K562 (cell line): Measurements from ENCODE around the gene ALDH7A1. TPM values are rescaled to one million over a fixed set of nuclear protein-coding genes. Genes with fewer than 3 reads are reported as not detected.

Source experiments
- BRD9 ChIP-seq: fragments of 450-650 bp; IDR thresholded peaks from 2 replicates; pipeline ENCODE4 v1.6.1; 2018; ENCODE audit warnings: low read depth; ENCODE audit not compliant: partially characterized antibody
- DACH1 ChIP-seq: fragments of 450-650 bp; IDR thresholded peaks from 2 replicates; pipeline ENCODE4 v1.6.1; 2018; ENCODE audit not compliant: partially characterized antibody
- ERF ChIP-seq: fragments of 450-650 bp; formaldehyde crosslinking; IDR thresholded peaks from 2 replicates; pipeline ENCODE4 v1.4.0; 2020; ENCODE audit warnings: mild to moderate bottlenecking, mixed read lengths
- FOXA3 ChIP-seq, 2 experiments: fragments of 450-650 bp in 1 of 2; sonication (generic) in 1 of 2; formaldehyde crosslinking; IDR thresholded peaks in 1 of 2; conservative IDR thresholded peaks in 1 of 2; 2 replicates each; pipeline versions ENCODE4 v1.4.0 to v1.8.0; 2020 to 2022; ENCODE audit warnings: mild to moderate bottlenecking in 2 of 2, missing genetic modification reagents in 1 of 2
- FOXM1 ChIP-seq, 2 experiments: fragments of 450-650 bp in 1 of 2; sonication (generic) in 1 of 2; formaldehyde crosslinking in 1 of 2; IDR thresholded peaks; 2 replicates each; pipeline versions ENCODE4 v1.6.1 to v1.9.0; 2017 to 2022; ENCODE audit warnings: low read depth in 2 of 2, mild to moderate bottlenecking in 2 of 2, missing genetic modification reagents in 1 of 2, moderate library complexity in 1 of 2
- GATAD2A ChIP-seq: fragments of 450-650 bp; IDR thresholded peaks from 2 replicates; pipeline ENCODE4 v1.6.1; 2017
- MEIS2 ChIP-seq: fragments of 450-650 bp; IDR thresholded peaks from 2 replicates; pipeline ENCODE4 v1.6.1; 2014; ENCODE audit warnings: mild to moderate bottlenecking; ENCODE audit not compliant: partially characterized antibody
- POLR2G ChIP-seq: fragments of 200-400 bp; formaldehyde crosslinking; IDR thresholded peaks from 2 replicates; pipeline ENCODE4 v1.6.1; 2017; ENCODE audit warnings: low read depth, mild to moderate bottlenecking, antibody characterized with exemption, low read length, moderate library complexity
- RFX5 ChIP-seq: IDR thresholded peaks from 2 replicates; pipeline ENCODE4 v1.6.1; 2011; ENCODE audit warnings: low read depth, mild to moderate bottlenecking, improper control_type of control experiment, low read length
- SOX6 ChIP-seq: fragments of 450-650 bp; IDR thresholded peaks from 2 replicates; pipeline ENCODE4 v1.6.1; 2014; ENCODE audit warnings: mild to moderate bottlenecking
- polyA plus RNA-seq, 8 experiments: library from polyadenylated mRNA; depleted of rRNA in 4 of 8; stranded (reverse) in 5 of 8; unstranded in 3 of 8; fragments of >200 nt; fragmentation: Nextera tagmentation in 2 of 8; fragmentation: Illumina TruSeq in 1 of 8; extraction: Ambion mirVana in 2 of 8; extraction: Trizol in 1 of 8; gene quantifications; 2 replicates each; pipeline versions ENCODE4 v1.2.1 to v1.2.3, GENCODE V29; 2011 to 2014; ENCODE audit warnings: inconsistent platforms in 1 of 8, missing spikeins in 1 of 8
- total RNA-seq, 7 experiments: library from RNA; depleted of rRNA in 6 of 7; stranded (reverse); fragments of >200 nt in 6 of 7; fragmentation: Illumina TruSeq in 2 of 7; extraction: Trizol in 2 of 7; gene quantifications; 2 replicates each; pipeline versions ENCODE4 v1.2.1 to v1.2.3, GENCODE V29; 2011 to 2021; ENCODE audit warnings: low replicate concordance in 1 of 7
- TF ChIP-seq, protein P1 (sequence below), 2 experiments: fragments of 450-650 bp in 1 of 2; sonication (generic) in 1 of 2; formaldehyde crosslinking in 1 of 2; IDR thresholded peaks; 2 replicates each; pipeline versions ENCODE4 v1.7.1 to v1.9.0; 2016 to 2022; ENCODE audit warnings: inconsistent platforms in 1 of 2, mild to moderate bottlenecking in 1 of 2, missing genetic modification reagents in 1 of 2
- TF ChIP-seq, protein P2 (sequence below): IDR thresholded peaks from 2 replicates; pipeline ENCODE4 v1.6.1; 2011; ENCODE audit warnings: borderline replicate concordance, low read depth, mild to moderate bottlenecking, moderate library complexity, low read length; ENCODE audit not compliant: insufficient read depth, poor library complexity, severe bottlenecking
- TF ChIP-seq, protein P3 (sequence below): sonication (generic); IDR thresholded peaks from 2 replicates; pipeline ENCODE4 v1.6.1; 2016

The ALDH7A1 gene
- total and polyA plus RNA-seq, 9 of the 15 experiments (the other 6 are each of a cell fraction or from before 2014, with no cell fraction given), result 0.04 to 0.49 TPM; not detected in 7

DNA sequence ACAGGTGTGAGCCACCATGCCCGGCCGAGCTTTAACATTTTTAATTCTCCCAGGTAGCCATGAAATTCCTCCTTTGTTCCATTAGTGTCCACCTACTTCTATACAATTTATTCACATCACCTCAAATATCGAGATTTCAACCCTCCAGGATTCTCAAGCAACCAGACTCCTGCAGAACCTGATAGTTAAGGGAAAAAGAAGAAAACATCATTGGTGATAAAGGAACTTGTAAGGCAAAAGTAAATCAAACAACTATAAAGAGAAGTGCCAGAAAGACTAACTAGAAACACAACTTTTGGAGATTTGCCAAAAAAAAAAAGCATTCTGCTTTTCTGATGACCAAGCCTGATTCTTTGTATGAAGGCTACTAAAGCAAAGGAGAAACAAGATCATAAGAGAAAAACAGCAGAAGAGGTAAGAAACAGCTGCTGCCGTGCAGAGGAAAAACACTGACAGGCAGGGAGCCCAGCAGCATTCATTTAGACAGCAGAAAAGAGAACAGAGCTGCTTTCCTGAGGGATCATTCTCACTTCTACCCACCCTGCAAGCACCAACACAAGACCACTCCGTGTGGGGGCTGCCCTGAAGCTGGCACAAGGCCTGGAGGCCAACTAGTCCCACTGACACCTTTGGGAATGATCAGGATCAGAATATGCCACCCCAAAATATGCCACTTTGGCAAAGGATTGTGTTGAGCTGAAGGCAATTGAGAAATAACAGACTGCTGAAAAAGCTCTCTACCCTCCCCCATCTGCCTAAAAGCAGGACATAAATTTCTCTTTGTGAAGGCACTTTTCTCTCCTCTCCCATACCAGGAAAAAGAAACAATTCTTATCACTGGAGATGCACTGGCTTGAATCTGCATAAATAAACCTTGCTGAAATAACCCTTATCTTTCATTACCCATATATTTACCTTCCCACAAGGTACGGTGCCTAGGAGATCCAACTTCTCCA lies 75.1 kb downstream of the ALDH7A1 start (continued):
- TF ChIP-seq, protein P1, sequence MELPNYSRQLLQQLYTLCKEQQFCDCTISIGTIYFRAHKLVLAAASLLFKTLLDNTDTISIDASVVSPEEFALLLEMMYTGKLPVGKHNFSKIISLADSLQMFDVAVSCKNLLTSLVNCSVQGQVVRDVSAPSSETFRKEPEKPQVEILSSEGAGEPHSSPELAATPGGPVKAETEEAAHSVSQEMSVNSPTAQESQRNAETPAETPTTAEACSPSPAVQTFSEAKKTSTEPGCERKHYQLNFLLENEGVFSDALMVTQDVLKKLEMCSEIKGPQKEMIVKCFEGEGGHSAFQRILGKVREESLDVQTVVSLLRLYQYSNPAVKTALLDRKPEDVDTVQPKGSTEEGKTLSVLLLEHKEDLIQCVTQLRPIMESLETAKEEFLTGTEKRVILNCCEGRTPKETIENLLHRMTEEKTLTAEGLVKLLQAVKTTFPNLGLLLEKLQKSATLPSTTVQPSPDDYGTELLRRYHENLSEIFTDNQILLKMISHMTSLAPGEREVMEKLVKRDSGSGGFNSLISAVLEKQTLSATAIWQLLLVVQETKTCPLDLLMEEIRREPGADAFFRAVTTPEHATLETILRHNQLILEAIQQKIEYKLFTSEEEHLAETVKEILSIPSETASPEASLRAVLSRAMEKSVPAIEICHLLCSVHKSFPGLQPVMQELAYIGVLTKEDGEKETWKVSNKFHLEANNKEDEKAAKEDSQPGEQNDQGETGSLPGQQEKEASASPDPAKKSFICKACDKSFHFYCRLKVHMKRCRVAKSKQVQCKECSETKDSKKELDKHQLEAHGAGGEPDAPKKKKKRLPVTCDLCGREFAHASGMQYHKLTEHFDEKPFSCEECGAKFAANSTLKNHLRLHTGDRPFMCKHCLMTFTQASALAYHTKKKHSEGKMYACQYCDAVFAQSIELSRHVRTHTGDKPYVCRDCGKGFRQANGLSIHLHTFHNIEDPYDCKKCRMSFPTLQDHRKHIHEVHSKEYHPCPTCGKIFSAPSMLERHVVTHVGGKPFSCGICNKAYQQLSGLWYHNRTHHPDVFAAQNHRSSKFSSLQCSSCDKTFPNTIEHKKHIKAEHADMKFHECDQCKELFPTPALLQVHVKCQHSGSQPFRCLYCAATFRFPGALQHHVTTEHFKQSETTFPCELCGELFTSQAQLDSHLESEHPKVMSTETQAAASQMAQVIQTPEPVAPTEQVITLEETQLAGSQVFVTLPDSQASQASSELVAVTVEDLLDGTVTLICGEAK (IDR thresholded peaks at IDR 0.05), result 0 out of 2 replicates have a peak, but pooled peaks have one; percentile 37
- TF ChIP-seq, protein P1 (CRISPR knock-in tag; IDR thresholded peaks at IDR 0.05), result no peak
- no peak for TF ChIP-seq POLR2G
- TF ChIP-seq, protein P2, sequence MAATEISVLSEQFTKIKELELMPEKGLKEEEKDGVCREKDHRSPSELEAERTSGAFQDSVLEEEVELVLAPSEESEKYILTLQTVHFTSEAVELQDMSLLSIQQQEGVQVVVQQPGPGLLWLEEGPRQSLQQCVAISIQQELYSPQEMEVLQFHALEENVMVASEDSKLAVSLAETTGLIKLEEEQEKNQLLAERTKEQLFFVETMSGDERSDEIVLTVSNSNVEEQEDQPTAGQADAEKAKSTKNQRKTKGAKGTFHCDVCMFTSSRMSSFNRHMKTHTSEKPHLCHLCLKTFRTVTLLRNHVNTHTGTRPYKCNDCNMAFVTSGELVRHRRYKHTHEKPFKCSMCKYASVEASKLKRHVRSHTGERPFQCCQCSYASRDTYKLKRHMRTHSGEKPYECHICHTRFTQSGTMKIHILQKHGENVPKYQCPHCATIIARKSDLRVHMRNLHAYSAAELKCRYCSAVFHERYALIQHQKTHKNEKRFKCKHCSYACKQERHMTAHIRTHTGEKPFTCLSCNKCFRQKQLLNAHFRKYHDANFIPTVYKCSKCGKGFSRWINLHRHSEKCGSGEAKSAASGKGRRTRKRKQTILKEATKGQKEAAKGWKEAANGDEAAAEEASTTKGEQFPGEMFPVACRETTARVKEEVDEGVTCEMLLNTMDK, result no peak
- TF ChIP-seq DACH1, result peak; percentile 41
- peak in 1 of 2 experiments; percentile 55; a peak in 1 of 4 replicates for TF ChIP-seq FOXA3 (CRISPR knock-in tag; conservative IDR thresholded peaks at IDR 0.05 in 1 of 2, IDR thresholded peaks at IDR 0.05 in 1 of 2)
- peak; percentile 95 for TF ChIP-seq MEIS2
- peak; percentile 75; the same call in 1 of the 2 replicates for TF ChIP-seq GATAD2A
- TF ChIP-seq RFX5, result no peak
- TF ChIP-seq SOX6, result peak; percentile 84
- TF ChIP-seq BRD9, result no peak
- TF ChIP-seq ERF (CRISPR knock-in tag), result no peak
- peak; percentile 50; the same call in 1 of the 2 replicates for TF ChIP-seq FOXM1 (IDR thresholded peaks at IDR 0.05; ENCODE audit: low read depth)
- no peak for TF ChIP-seq FOXM1 (CRISPR knock-in tag; IDR thresholded peaks at IDR 0.05; ENCODE audit: low read depth)
- TF ChIP-seq, protein P3, sequence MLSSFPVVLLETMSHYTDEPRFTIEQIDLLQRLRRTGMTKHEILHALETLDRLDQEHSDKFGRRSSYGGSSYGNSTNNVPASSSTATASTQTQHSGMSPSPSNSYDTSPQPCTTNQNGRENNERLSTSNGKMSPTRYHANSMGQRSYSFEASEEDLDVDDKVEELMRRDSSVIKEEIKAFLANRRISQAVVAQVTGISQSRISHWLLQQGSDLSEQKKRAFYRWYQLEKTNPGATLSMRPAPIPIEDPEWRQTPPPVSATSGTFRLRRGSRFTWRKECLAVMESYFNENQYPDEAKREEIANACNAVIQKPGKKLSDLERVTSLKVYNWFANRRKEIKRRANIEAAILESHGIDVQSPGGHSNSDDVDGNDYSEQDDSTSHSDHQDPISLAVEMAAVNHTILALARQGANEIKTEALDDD, result peak; percentile 55; the same call in 1 of the 2 replicates
